Right lobe of liver (tissue), 4 donors: ENCODE results near the gene KANSL2.

Experiments
- POLR2A ChIP-seq: fragments of 450-650 bp; IDR thresholded peaks from one replicate; pipeline ENCODE4 v1.6.1; 2017; ENCODE audit warnings: antibody characterized with exemption, mild to moderate bottlenecking
- TF ChIP-seq, protein P1 (sequence below), 4 donors: fragments of 200-600 bp in 3 of 4; fragments of 450-650 bp in 1 of 4; IDR thresholded peaks; one replicate each; pipeline versions ENCODE4 v1.5.1 to v1.8.0; 2016 to 2022; ENCODE audit warnings: antibody characterized with exemption in 4 of 4, mild to moderate bottlenecking in 2 of 4
- donor health status: DM: no; HTN: no; CAD: no.
- donor health status: DM: no; HTN: no; CAD: no.
- donor health status: DM: no; HTN: yes; CAD: no.

DNA sequence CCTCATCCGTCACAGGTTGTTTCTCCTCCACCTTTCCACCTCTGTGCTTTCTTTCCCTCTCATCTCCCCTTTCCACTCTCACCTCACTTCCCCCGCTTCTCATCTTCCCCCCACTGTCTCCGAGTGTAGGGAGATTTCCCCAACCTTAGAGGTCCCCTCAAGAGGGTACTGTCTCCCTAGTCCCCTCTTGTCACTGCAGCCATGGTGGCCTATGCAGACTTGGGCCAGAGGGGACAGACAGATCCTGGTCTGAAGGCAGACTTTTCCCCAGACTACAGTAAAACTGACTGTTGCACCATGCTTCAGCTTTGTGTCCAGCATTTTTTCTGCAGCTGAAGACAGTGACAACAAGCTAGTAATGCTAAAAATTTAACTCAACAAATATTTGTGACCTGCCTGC lies 41.2 kb downstream of the KANSL2 start:
- TF ChIP-seq, protein P1, sequence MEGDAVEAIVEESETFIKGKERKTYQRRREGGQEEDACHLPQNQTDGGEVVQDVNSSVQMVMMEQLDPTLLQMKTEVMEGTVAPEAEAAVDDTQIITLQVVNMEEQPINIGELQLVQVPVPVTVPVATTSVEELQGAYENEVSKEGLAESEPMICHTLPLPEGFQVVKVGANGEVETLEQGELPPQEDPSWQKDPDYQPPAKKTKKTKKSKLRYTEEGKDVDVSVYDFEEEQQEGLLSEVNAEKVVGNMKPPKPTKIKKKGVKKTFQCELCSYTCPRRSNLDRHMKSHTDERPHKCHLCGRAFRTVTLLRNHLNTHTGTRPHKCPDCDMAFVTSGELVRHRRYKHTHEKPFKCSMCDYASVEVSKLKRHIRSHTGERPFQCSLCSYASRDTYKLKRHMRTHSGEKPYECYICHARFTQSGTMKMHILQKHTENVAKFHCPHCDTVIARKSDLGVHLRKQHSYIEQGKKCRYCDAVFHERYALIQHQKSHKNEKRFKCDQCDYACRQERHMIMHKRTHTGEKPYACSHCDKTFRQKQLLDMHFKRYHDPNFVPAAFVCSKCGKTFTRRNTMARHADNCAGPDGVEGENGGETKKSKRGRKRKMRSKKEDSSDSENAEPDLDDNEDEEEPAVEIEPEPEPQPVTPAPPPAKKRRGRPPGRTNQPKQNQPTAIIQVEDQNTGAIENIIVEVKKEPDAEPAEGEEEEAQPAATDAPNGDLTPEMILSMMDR (IDR thresholded peaks at IDR 0.05): no peak
- no peak for TF ChIP-seq POLR2A
